IMR-90 (cell line): Measurements from ENCODE around the gene SPATA13.

ENCODE experiments used
- BHLHE40 ChIP-seq: fragments of 150-350 bp; IDR thresholded peaks from 2 replicates; pipeline ENCODE4 v1.6.1; 2016; ENCODE audit warnings: mild to moderate bottlenecking, low read depth, low read length
- CEBPB ChIP-seq: IDR thresholded peaks from 2 replicates; pipeline ENCODE4 v1.6.1; 2012; ENCODE audit warnings: low read depth, low read length, improper control_type of control experiment
- CHD1 ChIP-seq: IDR thresholded peaks from 2 replicates; pipeline ENCODE4 v1.6.1; 2012; ENCODE audit warnings: low read depth, low read length, improper control_type of control experiment
- MAFK ChIP-seq: IDR thresholded peaks from 2 replicates; pipeline ENCODE4 v1.6.1; 2012; ENCODE audit warnings: low read depth, low read length, improper control_type of control experiment
- MAZ ChIP-seq: IDR thresholded peaks from 2 replicates; pipeline ENCODE4 v1.6.1; 2012; ENCODE audit warnings: low read depth, mild to moderate bottlenecking, low read length, improper control_type of control experiment, moderate library complexity, borderline replicate concordance
- MXI1 ChIP-seq: IDR thresholded peaks from 2 replicates; pipeline ENCODE4 v1.6.1; 2012; ENCODE audit warnings: low read depth, mild to moderate bottlenecking, low read length, moderate library complexity, borderline replicate concordance
- NFE2L2 ChIP-seq: fragments of 150-350 bp; IDR thresholded peaks from 2 replicates; pipeline ENCODE4 v1.6.1; 2016; ENCODE audit warnings: low read depth, mild to moderate bottlenecking, low read length
- POLR2A ChIP-seq: IDR thresholded peaks from 2 replicates; pipeline ENCODE4 v1.6.1; 2012; ENCODE audit warnings: mild to moderate bottlenecking, low read depth, low read length
- RAD21 ChIP-seq: IDR thresholded peaks from 2 replicates; pipeline ENCODE4 v1.6.1; 2012; ENCODE audit warnings: low read length, improper control_type of control experiment
- RCOR1 ChIP-seq: IDR thresholded peaks from 2 replicates; pipeline ENCODE4 v1.6.1; 2012; ENCODE audit warnings: mild to moderate bottlenecking, low read length, improper control_type of control experiment; ENCODE audit not compliant: insufficient replicate concordance
- RFX5 ChIP-seq: IDR thresholded peaks from 2 replicates; pipeline ENCODE4 v1.8.0; 2012; ENCODE audit warnings: low read depth, mild to moderate bottlenecking, low read length, moderate library complexity
- TF ChIP-seq, protein P1 (sequence below): conservative IDR thresholded peaks from 2 replicates; pipeline ENCODE4 v1.5.1; 2012; ENCODE audit warnings: mild to moderate bottlenecking, low read depth, low read length, improper control_type of control experiment
- TF ChIP-seq, protein P2 (sequence below): fragments of 150-350 bp; IDR thresholded peaks from 2 replicates; pipeline ENCODE4 v1.6.1; 2017; ENCODE audit warnings: mild to moderate bottlenecking, antibody characterized with exemption, low read length, low read depth

DNA sequence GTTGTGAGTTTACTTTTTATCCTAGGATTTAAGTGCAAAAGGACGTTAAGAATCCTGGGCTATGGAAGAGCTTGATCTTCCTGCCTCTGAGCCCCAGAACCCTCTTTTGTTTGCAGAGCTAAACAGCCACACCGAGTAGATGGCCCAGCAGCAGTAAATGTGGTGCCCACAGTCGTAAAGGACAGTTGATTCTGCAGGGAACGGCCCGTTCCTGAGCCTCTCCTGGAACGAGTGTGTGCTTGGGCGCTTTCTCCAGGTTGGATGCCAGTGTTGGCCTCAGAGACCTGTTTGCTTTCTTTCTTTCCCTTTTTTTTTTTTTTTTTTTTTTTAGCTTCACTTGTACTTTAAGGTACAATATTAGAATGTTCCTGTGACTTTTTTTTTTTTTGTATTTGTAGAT, 41.7 kb downstream of the SPATA13 start:
- TF ChIP-seq, protein P1, sequence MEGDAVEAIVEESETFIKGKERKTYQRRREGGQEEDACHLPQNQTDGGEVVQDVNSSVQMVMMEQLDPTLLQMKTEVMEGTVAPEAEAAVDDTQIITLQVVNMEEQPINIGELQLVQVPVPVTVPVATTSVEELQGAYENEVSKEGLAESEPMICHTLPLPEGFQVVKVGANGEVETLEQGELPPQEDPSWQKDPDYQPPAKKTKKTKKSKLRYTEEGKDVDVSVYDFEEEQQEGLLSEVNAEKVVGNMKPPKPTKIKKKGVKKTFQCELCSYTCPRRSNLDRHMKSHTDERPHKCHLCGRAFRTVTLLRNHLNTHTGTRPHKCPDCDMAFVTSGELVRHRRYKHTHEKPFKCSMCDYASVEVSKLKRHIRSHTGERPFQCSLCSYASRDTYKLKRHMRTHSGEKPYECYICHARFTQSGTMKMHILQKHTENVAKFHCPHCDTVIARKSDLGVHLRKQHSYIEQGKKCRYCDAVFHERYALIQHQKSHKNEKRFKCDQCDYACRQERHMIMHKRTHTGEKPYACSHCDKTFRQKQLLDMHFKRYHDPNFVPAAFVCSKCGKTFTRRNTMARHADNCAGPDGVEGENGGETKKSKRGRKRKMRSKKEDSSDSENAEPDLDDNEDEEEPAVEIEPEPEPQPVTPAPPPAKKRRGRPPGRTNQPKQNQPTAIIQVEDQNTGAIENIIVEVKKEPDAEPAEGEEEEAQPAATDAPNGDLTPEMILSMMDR = no peak
- TF ChIP-seq MXI1 (no peak), CEBPB (no peak), BHLHE40 (no peak), POLR2A (no peak), MAFK (no peak), RAD21 (no peak), MAZ (no peak), CHD1 (no peak), RFX5 (no peak), NFE2L2 (no peak), RCOR1 (no peak)
- TF ChIP-seq, protein P2, sequence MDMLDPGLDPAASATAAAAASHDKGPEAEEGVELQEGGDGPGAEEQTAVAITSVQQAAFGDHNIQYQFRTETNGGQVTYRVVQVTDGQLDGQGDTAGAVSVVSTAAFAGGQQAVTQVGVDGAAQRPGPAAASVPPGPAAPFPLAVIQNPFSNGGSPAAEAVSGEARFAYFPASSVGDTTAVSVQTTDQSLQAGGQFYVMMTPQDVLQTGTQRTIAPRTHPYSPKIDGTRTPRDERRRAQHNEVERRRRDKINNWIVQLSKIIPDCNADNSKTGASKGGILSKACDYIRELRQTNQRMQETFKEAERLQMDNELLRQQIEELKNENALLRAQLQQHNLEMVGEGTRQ = no peak
